ENCODE data around the gene RIPOR2. TPM values are rescaled to one million over a fixed set of nuclear protein-coding genes. Genes with fewer than 3 reads are reported as not detected.

The RIPOR2 gene
- total and polyA plus RNA-seq, 2 of the 13 experiments (the other 11 are each of a cell fraction or from before 2014, with no cell fraction given) = 0.02 to 0.05 TPM

- TF ChIP-seq KDM6A (CRISPR knock-in tag; IDR thresholded peaks at IDR 0.05; ENCODE audit: low read depth) (0 out of 2 replicates have a peak, but pooled peaks have one; percentile 14), ZNF577 (CRISPR knock-in tag; IDR thresholded peaks at IDR 0.05; ENCODE audit: borderline replicate concordance, low read depth) (no peak), FOXK1 (CRISPR knock-in tag; IDR thresholded peaks at IDR 0.05; ENCODE audit: borderline replicate concordance, low read depth) (no peak), SIX4 (CRISPR knock-in tag; IDR thresholded peaks at IDR 0.05) (no peak), SMAD9 (CRISPR knock-in tag; IDR thresholded peaks at IDR 0.05) (no peak), NR0B2 (CRISPR knock-in tag; IDR thresholded peaks at IDR 0.05) (no peak), HNRNPLL (IDR thresholded peaks at IDR 0.05; ENCODE audit: low read depth, low read length, poor library complexity, severe bottlenecking) (no peak), SSRP1 (CRISPR knock-in tag; IDR thresholded peaks at IDR 0.05) (no peak), MIER3 (CRISPR knock-in tag; IDR thresholded peaks at IDR 0.05; ENCODE audit: borderline replicate concordance) (peak; percentile 87; the same call in 1 of the 2 replicates), MIXL1 (CRISPR knock-in tag; IDR thresholded peaks at IDR 0.05) (peak; percentile 61), MYC (CRISPR knock-in tag; IDR thresholded peaks at IDR 0.05; ENCODE audit: borderline replicate concordance) (no peak), ARHGAP35 (CRISPR knock-in tag; IDR thresholded peaks at IDR 0.05; ENCODE audit: borderline replicate concordance) (no peak), ZNF235 (CRISPR knock-in tag; IDR thresholded peaks at IDR 0.05; ENCODE audit: borderline replicate concordance) (0 out of 2 replicates have a peak, but pooled peaks have one; percentile 26), ZNF790 (CRISPR knock-in tag; IDR thresholded peaks at IDR 0.05; ENCODE audit: borderline replicate concordance) (no peak), ZBTB1 (CRISPR knock-in tag; IDR thresholded peaks at IDR 0.05; ENCODE audit: borderline replicate concordance) (no peak), ZNF317 (CRISPR knock-in tag; IDR thresholded peaks at IDR 0.05) (no peak), ZNF432 (CRISPR knock-in tag; IDR thresholded peaks at IDR 0.05; ENCODE audit: borderline replicate concordance) (no peak), ZFP62 (CRISPR knock-in tag; IDR thresholded peaks at IDR 0.05) (no peak), HNF4G (IDR thresholded peaks at IDR 0.05; ENCODE audit: borderline replicate concordance, low read depth, low read length) (peak; percentile 75), HNF4G (CRISPR knock-in tag; IDR thresholded peaks at IDR 0.05; ENCODE audit: borderline replicate concordance, low read depth) (peak; percentile 68; the same call in 1 of the 2 replicates), ZNF20 (CRISPR knock-in tag; IDR thresholded peaks at IDR 0.05) (no peak), ZFY (CRISPR knock-in tag; IDR thresholded peaks at IDR 0.05) (no peak), ZNF350 (CRISPR knock-in tag; IDR thresholded peaks at IDR 0.05; ENCODE audit: borderline replicate concordance, low read depth) (no peak), NR2C2 (CRISPR knock-in tag; IDR thresholded peaks at IDR 0.05; ENCODE audit: borderline replicate concordance) (peak; percentile 83)
- TF ChIP-seq, protein P1, sequence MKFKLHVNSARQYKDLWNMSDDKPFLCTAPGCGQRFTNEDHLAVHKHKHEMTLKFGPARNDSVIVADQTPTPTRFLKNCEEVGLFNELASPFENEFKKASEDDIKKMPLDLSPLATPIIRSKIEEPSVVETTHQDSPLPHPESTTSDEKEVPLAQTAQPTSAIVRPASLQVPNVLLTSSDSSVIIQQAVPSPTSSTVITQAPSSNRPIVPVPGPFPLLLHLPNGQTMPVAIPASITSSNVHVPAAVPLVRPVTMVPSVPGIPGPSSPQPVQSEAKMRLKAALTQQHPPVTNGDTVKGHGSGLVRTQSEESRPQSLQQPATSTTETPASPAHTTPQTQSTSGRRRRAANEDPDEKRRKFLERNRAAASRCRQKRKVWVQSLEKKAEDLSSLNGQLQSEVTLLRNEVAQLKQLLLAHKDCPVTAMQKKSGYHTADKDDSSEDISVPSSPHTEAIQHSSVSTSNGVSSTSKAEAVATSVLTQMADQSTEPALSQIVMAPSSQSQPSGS (CRISPR knock-in tag; IDR thresholded peaks at IDR 0.05) = 0 out of 2 replicates have a peak, but pooled peaks have one; percentile 28
- TF ChIP-seq, protein P2, sequence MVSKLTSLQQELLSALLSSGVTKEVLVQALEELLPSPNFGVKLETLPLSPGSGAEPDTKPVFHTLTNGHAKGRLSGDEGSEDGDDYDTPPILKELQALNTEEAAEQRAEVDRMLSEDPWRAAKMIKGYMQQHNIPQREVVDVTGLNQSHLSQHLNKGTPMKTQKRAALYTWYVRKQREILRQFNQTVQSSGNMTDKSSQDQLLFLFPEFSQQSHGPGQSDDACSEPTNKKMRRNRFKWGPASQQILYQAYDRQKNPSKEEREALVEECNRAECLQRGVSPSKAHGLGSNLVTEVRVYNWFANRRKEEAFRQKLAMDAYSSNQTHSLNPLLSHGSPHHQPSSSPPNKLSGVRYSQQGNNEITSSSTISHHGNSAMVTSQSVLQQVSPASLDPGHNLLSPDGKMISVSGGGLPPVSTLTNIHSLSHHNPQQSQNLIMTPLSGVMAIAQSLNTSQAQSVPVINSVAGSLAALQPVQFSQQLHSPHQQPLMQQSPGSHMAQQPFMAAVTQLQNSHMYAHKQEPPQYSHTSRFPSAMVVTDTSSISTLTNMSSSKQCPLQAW (CRISPR knock-in tag; IDR thresholded peaks at IDR 0.05) = peak; percentile 53; the same call in 1 of the 2 replicates
- TF ChIP-seq, protein P3, sequence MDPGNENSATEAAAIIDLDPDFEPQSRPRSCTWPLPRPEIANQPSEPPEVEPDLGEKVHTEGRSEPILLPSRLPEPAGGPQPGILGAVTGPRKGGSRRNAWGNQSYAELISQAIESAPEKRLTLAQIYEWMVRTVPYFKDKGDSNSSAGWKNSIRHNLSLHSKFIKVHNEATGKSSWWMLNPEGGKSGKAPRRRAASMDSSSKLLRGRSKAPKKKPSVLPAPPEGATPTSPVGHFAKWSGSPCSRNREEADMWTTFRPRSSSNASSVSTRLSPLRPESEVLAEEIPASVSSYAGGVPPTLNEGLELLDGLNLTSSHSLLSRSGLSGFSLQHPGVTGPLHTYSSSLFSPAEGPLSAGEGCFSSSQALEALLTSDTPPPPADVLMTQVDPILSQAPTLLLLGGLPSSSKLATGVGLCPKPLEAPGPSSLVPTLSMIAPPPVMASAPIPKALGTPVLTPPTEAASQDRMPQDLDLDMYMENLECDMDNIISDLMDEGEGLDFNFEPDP (CRISPR knock-in tag; conservative IDR thresholded peaks at IDR 0.05) = no peak
Observed at GRCh38 chr6:24809728-24810127, 126.0 kb downstream of the RIPOR2 start (continued).
